HG03558 (cell line): ENCODE measurements around the gene AAMP.

Experiments
- ATAC-seq: cut with Tn5 transposase; IDR thresholded peaks from one replicate; pipeline ENCODE4 v1.9.1; 2021; ENCODE audit warnings: moderate number of reproducible peaks; ENCODE audit not compliant: unreplicated experiment; ENCODE audit errors: extremely low read depth

The AAMP gene

GRCh38 chr2:218229851-218230250 lies 40.1 kb downstream of the AAMP start:
- no peak for ATAC-seq

- peak; percentile 84 for ATAC-seq
Observed at GRCh38 chr2:218229239-218229638, 40.7 kb downstream of the AAMP start.

DNA sequence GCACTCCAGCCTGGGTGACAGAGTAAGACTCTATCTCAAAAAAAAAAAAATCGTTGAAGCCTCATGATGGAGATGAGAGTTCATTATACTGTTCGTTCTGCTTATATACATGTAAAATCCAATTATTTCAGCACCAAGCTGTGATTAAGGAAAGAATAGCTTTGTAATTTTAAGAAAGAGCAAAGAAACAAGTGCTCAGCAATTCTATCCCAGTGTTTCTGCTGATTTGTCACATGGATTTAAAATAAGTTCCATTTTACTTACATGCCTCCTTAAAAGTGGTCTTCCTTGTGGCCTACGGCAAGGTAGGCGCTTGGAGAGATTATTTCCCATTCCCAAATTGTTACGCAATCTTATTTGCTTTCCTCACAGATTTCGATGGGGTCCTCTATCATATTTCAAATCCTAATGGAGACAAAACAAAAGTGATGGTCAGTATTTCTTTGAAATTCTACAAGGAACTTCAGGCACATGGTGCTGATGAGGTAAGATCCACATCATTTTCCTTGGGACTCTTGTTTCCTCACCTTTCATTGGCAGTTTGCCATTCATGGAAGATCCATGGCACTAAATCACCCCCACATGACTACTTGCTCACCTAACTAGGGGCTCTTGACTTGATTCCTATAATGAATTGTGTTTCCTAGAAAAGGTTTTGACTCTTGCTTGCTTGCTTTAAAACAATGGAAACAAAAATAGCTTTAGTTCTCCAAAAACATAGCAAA lies 41.4 kb downstream of the AAMP start:
- no peak for ATAC-seq

DNA sequence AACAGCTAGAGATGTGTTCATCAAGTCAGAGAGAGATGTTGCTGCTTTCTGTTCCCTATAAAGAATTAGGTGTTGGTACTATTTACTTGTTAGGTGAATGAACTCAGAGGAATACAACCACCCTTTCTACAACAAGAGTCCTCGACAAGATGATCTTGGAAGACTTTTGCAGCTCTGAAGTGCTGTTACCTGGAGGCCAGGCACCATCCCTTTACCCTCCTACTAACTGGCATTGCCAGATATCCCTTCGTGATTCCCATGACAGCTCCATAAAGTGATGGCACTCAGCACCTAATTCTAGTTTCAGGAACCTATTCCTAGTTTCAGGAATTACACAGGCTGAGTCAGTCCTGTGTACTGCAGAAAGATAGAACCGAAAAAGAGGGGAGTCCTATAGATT lies 43.0 kb downstream of the AAMP start:
- ATAC-seq = no peak

DNA sequence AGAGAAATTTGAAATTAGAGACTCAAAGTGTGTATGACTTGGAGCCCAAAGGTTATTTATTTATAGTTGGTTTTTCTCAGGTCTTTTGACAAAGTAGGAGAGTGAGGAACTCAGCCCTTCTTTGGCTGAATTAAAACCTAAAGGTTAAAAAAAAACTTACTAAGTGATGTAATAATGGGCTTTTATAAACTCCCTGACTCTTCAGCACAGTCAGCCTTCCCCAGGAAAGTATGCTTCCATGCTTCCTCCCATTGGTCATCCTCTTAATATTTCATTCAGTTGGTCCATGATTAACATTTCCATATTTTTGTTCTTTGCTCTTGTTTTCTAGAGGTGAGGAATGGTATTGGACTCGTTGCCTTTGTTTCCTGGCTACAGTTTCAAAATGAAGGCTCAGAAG lies 45.8 kb downstream of the AAMP start:
- ATAC-seq = no peak

DNA sequence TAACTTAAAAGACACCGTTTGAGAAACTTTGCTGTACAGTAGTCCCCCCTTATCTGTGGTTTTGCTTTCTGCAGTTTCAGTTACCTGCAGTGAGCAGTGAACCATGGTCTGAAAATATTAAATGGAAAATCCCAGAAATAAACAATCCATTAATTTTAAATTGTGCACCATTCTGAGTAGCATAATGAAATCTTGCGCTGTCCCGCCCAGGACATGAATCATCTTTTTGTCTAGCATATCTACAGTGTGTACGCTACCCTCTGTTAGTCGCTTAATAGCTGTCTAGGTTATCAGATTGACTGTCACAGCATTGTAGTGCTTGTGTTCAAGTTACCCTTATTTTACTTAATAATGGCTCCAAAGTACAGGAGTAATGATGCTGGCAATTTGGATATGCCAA lies 46.9 kb downstream of the AAMP start:
- ATAC-seq = no peak

- no peak for ATAC-seq
Observed at GRCh38 chr2:218221000-218221399, 48.9 kb downstream of the AAMP start.

- ATAC-seq = no peak
Observed at GRCh38 chr2:218219934-218220333, 50.0 kb downstream of the AAMP start.

- ATAC-seq = no peak
Observed at GRCh38 chr2:218218268-218219185, 51.4 kb downstream of the AAMP start.

DNA sequence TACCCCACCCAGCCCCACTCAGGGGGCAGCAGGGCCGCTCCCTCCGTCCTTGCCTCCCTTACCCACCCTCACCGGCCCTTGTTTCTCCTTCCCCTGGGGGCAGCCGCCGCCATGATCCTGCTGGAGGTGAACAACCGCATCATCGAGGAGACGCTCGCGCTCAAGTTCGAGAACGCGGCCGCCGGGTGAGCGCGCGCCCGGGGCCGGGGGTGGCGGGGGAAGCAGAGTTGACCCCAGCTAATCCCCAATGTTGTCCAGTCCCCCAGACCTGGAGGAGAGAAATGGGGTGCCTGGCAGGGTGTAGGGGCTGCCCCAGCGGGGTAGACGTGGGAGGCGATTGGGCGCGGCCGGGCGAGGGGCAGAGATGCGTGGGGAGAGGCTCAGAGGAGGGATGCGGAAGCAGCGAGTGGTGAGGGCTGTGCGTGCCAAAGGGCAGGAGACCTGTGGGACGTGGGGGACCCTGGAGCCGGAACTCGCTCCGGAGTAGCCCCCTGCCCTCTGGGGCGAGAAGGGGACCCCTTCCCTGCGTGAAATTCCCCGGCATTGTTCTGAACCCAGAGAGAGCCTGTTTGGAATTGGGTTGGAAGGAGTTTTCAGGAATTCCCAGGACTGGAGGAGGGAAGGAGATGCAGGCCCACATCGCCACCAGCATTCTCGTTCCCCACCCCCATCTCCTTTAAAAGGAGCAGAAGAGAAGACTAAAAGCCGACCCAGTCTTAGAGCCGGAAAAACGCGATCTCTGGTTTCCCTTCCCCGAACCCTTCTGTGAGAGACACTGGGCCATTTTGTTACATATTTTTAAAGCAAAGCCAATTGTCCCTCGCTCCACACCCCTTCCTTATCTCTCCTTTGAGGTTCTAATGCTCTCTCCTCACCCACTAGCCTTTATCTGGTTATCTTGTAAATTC lies 52.3 kb downstream of the AAMP start:
- ATAC-seq = no peak

DNA sequence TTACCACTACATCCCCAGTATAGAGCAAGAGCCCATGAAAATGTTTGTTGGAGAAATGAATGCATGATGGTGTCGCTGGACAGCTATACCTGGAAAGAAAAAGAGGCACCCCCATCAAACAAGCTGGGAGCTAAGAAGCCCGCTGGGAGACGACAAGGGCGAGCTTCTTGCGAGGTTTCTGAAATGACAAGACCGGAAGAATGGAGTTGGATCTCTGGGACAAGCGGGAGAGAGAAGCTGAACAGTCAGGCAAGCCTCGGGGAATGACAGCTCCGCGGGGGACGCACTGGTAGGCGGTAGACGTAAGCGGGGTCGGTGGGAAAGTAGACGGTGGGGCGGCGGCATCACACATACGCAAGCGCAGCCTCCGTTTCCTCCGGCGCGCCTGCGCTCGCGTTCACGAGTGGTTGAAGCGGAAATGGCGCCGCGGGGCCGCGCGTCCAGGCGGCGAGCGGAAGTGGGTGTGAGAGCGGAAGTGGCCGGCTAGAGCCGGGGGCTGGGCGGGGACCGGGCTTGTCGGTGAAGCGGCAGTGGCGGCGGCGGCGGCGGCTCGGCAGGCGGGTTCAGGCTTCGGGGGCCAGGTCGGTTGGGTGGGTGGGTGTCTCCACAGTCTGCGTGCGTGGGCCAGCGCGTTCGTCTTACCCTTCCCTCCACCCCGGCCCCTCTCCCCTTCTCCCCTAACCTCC lies 53.1 kb downstream of the AAMP start, which contains the start of gene ARPC2:
TSS of gene ARPC2 (plus strand) at position 516 of the 686 bp plus-strand sequence. CDS start 282 bp downstream, outside the sequence.
- ATAC-seq = peak; percentile 54

- no peak for ATAC-seq
Observed at GRCh38 chr2:218216336-218216673, 53.6 kb downstream of the AAMP start.
